Caki2 (cell line): Measurements from ENCODE around the gene TIMD4. TPM values are rescaled to one million over a fixed set of nuclear protein-coding genes. Genes with fewer than 3 reads are reported as not detected.
"Not testable (repeated sequence)": the region's sequence is repeated elsewhere in the genome, so short reads cannot be mapped to it uniquely, and the experiment has no call there.

Experiments used
- DNase-seq: peaks from one replicate; pipeline ENCODE4 v3.0.0-alpha.2; 2015; ENCODE audit warnings: low read depth
- in situ Hi-C: cut with HindIII; loops from 2 replicates; pipeline ENCODE4 v1.10.0; 2016; ENCODE audit warnings: low sequenced_read_pairs, low pct_unique_long_range_greater_than_20kb, mixed read lengths
- total RNA-seq: library from RNA; depleted of rRNA; stranded (reverse); fragments of >200 nt; shearing (Covaris generic); gene quantifications from 2 replicates; pipeline ENCODE4 v1.2.3, GENCODE V29; 2014; ENCODE audit warnings: low replicate concordance; rRNA removed

The TIMD4 gene
- total RNA-seq, result 0.87 and 3.5 TPM in 2 replicates

DNA sequence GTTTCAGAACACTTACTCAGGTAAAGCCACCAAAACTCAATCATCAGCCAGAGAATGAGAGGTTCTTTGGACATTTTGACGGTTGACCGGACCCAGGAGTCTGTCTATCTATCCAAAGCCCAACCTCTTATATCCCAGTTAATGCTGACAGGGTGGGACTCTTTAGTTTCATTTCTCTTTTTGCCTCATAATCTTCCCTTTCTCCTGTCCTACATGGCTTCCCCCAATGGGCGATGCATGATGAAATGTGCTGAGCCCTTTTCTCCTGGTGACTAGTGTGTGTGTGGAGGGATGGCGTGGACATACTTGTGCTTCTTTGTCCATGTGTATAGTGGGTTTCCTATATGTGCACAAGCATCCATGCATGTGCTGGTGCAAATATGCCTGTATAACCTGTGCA lies at the start of gene TIMD4:
Gene TIMD4, minus strand, starts transcription at position 102 of the 400 bp plus-strand sequence. Its CDS starts 28 bp downstream, at position 74.
- DNase-seq, result no peak
- in situ Hi-C loops, result no loop called here

DNA sequence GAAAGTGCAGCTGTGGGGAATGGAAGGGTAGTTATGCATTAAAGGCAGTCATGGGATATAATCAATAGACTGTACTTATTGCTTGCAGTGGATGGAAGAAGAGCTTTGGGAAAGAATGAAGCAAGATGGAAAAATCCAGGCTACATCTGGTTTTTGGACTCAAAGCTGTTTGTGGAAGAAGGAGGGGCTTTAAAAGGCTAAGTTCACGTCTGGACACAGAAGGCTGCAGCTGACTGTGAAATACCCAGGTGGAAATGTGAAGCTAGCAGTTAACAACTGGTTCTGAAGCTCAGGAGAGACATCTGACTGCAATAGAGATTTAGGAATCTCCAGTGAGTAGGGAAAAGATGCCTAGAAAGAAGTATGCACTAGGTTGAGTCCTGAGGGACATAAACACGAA lies 43.2 kb upstream of the TIMD4 start:
- DNase-seq, result no peak
- in situ Hi-C loops, result no loop called here

DNA sequence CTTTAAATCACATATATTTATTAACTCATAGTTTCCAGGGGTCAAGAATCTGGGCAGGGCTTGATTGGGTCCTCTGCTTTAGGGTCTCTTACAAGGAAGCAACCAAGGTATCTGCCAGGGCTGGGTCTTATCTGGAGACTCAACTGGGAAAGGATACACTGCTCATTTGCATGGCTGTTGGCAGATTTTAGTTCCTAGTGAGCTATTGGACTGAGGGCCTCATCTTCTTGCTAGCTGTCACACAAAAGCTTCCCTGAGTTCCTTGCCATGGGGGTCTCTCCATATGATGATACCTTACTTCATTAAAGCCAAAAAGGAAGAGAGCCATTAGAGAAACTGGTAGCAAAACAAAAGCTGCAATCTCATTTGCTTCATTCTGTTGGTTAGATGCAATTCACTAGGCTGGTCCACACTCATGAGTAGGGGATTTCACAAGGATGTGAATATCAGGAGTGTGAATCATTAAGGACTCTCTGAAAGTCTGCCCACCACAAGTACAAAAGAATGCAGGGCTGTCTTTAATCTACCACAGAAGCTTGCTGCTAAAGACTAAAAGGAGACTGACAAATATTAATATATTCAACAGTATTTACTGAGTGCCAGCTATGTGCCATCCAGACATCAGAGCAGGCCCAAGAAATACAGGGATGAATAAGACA lies 42.0 kb upstream of the TIMD4 start:
- in situ Hi-C loops, result no loop called here
- peak; percentile 46 for DNase-seq

DNA sequence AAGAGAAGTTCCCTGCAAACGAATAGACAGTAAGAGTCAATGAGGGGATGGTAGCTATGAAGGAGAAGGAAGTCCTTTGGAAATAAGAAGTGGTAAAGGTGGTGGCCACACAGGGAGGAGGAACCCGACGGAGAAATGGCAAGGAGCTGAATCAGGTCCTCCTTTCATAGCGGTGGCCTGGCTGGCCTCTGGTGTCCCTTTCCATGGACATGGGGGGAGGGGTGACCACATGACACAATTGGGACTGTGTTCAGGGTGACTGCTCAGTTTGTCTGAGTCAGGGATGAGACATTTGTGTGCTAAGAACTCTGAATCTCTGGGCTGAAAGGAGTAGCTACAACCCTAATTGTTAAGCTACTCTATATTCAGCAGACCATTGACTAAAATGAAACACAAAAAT lies 28.7 kb upstream of the TIMD4 start:
- in situ Hi-C loops, result no loop called here
- peak; percentile 94 for DNase-seq

DNA sequence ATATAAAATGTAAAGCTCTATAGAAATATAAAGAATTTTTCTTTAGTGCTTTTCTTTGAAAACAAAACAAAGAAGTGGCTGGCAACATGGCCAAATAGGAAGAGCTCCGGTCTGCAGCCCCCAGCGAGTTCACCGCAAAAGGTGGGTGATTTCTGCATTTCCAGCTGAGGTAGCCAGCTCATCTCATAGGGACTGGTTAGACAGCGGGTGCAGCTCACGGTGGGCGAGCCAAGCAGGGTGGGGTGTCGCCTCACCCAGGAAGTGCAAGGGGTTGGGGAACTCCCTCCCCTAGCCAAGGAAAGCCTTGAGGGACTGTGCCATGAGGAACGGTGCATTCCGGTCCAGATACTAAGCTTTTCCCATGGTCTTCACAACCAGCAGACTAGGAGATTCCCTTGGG lies 21.0 kb upstream of the TIMD4 start:
- no peak for DNase-seq
- in situ Hi-C loops, result no loop called here

DNA sequence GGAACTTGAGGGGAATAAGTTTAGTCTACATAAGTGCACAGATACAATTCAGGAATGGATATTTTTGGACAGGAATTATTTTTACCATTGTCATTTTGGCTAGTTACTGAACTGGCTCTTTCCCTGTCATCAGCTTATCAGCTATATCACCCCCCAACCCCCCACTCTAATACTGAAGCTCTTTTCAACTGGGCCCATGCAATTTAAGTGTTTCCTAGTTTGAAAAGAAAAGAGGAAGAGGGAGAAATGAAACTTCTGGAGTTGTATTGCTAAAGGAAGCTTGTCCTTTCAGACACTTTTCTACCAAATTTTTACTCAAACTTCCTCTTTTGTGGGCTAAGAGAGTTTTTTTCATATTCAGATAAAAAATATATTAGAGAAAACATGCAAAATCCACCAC lies 18.5 kb upstream of the TIMD4 start:
- no peak for DNase-seq
- in situ Hi-C loops, result no loop called here

DNA sequence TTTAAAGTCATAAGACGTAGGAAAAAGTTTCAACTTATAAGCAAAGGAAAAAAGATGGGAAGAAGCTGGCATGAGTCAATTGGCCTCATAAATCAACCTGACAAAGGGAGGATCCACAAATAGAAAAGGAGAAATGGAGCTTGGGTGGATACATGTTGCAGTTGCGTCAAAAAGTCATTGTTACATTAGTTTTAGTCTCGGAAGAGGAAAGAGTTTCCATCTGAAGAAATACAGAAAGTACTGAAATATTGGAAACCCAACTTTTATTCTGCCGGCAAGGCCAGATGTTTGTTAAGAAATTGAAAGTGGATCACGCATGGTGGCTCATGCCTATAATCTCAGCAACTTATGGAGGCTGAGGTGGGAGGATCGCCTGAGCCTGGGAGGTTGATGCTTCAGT lies 11.3 kb upstream of the TIMD4 start:
- DNase-seq, result no peak
- in situ Hi-C loops, result no loop called here

DNA sequence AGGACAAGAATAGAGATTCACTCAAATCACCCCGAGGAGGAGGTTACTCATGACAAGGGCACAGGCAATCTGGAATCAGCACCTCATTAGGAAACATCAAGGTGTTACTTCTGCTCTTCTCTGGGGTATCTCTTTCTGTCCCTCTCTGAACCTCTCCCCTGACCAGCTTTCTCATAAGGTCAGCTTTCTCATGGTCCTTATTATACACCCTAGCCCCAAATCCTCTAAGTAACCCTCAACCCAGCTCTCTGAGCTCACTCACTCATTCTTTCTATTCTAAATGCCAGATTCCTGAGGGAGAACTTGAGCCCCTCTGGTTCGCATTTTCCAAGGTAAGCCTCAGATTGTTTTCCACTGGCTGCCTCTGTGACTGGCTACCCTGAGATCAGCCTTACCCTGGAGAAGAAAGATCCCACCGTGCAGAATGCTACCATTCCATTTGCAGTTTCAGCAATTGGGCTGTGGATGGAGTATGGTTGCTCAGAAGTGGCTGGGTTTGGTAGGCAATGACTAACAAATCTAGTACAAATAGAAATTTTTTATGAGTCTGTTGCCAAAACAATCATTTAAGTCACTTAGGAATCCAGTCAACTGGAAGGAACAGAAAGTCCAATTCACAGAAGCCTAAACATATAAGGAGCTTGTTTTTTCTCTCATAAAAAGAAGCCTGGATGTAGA lies 9.0 kb upstream of the TIMD4 start:
- peak; percentile 20 for DNase-seq
- in situ Hi-C loops, result no loop called here

DNA sequence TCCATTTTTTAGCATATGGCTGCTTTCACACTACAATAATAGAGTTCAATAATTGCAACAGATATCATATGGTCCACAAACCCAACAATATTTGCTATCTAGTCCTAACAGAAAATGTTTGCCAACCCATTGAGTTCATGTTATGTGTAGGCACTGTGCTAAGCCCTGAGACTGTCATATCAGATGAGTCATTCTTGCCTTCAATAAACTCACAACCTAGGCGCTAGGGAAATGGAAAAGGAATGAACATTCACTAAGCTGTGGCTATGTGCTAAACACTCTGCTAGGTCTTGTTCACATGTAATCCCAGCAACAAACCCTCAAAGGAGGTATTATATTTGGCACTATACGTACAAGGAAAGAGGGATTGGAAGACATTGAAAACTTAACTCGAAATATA lies 8.4 kb upstream of the TIMD4 start:
- no peak for DNase-seq
- in situ Hi-C loops, result no loop called here

DNA sequence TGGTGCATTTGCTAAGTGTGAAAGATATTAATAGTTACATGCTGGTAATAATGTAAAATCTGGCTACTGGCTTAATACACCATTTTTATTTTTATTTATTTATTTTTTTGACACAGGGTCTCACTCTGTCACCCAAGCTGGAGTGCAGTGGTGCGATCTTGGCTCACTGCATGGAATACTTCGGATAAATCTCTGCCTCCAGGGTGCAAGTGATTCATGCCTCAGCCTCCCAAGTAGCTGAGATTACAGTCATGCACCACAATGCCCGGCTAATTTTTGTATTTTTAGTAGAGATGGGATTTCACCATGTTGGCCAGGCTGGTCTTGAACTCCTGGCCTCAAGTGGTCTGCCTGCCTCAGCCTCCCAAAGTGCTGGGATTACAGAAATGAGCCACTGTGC lies 4.4 kb upstream of the TIMD4 start:
- in situ Hi-C loops, DNase-seq: not testable (repeated sequence)

DNA sequence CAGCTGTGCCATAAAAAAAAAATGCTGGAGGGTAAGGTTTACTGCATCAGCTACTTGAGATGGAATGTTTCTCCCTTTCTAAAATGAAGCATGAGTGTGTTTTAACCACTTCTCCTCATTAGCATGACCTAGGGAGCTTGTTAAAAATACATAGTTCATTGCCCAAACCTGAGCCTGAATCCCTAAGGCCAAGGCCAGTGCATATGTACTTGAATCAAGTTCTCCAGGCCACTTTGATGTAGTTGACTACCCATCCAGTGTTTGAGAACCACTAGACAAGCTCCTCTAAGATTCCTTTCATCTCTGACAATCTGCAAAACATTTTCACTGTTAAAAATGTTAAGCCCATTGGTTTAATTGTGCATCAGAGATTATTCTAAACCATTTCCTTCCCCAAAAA lies 6.7 kb downstream of the TIMD4 start:
- DNase-seq, result no peak
- in situ Hi-C loops, result no loop called here

DNA sequence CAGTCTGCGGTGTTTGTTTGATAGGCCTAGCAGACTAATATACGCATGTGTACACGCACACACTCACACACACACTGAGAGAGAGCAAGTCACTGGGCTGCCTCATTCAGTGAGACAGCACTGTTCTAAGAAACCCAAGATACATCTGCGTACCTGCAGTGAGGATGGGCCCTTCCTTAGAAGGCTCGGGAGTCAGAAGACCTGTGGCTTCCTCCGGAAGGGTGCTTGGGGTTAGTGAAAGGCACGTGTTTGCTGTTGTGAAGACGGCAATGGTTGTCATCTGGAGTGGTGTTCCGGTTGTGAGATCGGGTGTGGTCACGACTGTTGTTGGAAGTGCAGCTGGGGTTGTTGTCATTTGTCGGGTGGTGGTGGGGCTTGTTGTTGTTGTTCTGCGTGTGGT lies 11.7 kb downstream of the TIMD4 start:
- in situ Hi-C loops, result no loop called here
- no peak for DNase-seq

DNA sequence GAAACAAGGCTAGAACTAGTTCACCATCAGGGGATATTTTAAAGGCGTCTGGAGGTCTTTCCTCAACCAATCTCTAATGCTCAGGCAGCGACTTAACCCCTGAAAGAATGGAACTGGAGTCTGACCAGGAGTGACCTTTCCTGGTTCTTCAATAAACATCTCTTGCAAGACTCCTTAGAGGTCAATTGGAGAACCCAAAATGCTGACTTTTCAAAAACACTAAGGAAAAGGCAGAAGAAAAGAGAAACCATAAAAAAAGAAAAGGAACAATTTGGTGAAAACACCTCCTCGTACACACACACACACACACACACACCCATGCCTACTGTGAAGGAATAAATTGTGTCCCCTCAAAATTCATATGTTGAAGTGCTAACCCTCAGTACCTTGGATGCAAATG lies 12.3 kb downstream of the TIMD4 start:
- DNase-seq, result no peak
- in situ Hi-C loops, result no loop called here

DNA sequence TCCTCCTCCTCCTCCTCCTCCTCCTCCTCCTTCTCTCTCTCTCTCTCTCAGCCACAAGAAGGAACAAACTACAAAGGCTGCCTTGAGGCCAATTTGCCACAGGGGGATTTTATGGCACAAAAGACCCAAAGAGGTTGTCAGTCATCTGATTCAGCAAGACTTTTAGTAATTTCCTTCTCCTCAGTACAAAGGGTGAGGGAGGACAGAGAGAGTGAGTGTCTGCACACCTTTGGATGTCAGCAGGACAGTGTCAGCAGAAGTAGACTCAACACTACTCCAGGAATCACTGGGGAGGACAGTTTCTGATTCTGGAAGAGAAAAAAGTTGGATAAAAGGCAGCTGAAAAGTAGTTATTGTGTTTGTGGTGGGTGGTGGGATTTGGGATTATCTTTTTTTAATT lies 13.6 kb downstream of the TIMD4 start:
- no peak for DNase-seq
- in situ Hi-C loops, result no loop called here

DNA sequence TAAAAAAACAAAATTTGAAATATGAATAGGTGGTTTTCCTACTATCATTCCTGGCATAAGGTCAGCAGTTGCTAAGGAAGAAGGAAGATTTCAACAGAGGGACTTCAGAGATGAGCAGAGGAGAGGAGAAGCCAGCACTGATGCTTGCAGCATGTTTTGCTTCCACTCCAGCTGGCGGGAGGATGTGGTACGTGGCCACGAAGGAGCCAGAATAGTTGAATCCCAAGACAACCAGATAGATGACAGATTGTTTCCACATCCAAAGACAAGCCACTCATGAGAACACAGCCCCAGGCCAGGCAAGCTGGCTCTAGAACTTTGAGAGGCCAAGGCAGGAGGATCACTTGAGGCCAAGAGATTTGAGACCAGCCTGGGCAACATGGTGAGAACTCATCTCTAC lies 15.1 kb downstream of the TIMD4 start:
- DNase-seq, result no peak
- in situ Hi-C loops, result no loop called here

DNA sequence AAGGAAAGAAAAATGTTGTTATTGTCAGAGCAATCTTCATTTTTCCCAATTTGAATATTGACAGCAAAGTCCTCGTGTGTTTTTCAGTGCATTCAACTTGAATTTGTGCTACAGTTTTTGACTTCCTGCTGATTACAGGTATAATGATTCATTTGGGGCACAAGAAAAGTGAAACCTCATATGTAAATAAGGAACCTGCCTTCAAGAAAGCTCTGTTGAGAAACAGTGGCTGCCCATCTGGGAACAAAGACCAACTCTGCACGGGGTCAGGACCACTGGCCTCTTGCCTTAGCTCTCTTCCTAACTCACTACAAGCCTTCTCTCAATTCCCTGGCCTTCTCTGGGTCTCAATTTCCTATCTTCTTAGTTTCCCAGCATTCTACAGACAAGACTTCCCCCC lies 21.0 kb downstream of the TIMD4 start:
- DNase-seq, result no peak
- in situ Hi-C loops, result no loop called here

DNA sequence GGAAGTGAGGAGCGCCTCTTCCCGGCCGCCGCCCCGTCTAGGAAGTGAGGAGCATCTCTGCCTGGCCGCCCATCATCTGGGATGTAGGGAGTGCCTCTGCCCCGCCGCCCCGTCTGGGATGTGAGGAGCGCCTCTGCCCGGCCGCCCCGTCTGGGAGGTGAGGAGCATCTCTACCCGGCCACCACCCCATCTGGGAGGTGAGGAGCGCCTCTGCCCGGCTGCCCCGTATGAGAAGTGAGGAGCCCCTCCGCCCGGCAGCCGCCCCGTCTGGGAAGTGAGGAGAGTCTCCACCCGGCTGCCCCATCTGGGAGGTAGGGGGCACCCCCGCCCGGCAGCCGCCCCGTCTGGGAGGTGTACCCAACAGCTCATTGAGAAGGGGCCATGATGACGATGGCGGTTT lies 22.6 kb downstream of the TIMD4 start:
- in situ Hi-C loops, result not testable (repeated sequence)

DNA sequence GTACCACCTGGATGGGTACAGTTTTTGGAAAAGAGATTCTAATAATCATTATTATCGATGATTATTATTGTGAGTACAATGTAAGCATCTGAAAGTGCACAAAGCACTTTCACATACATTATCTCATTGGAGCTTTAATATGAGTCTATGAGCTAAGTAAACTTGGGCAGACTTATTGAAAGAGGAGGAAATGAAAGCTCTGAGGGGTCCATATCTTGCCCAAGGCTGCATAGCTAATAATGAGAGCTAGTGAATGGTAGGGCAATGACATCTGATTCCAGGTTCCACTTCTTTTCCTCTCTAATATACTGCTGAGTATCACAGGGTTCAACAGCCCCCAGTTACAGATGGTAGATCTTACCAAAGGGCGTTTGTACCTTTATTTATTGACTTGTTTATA lies 26.1 kb downstream of the TIMD4 start:
- DNase-seq, result no peak
- in situ Hi-C loops, result no loop called here

More for the DNA sequence above, 22.6 kb downstream of the TIMD4 start:
- not testable (repeated sequence) for DNase-seq

DNA sequence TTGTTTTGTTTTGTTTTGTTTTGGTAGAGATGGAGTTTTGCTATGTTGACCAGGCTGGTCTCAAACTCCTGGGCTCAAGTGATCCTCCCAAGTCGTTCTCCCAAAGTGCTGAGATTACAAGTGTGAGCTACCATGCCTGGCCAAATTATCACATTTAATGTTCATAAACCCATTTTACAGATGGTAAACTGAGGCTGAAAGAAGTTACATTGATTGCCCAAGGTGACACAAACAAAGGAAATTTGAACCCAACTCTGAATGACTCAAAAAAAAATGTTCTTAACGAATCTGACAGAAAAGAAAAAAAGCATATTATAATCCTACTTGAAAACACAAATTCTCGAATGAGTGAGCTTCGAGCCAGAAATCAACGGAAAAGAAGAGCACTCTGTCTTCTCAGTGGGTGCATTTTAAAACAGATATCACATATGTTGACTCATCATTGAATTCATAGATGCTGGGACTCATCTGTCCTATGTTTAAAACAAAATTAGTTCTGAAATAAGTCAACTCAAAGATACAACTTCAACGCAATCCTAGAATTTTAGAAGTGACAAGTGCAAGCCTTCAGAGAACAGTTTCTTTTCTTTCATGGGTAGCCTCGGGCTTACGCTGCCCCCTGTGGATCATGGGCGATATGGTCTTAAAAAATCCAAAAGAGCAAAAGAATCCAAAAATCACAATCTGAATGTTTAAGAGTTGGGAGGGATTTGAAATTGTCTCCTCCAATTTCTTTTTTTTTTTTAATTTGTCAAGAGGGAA lies 28.4 kb downstream of the TIMD4 start:
- peak; percentile 27 for DNase-seq
- in situ Hi-C loops, result no loop called here
